Myocyte (in vitro differentiated cells): Measurements from ENCODE around the gene RNF187. TPM values are rescaled to one million over a fixed set of nuclear protein-coding genes. Genes with fewer than 3 reads are reported as not detected.
"Not testable (repeated sequence)": the region's sequence is repeated elsewhere in the genome, so short reads cannot be mapped to it uniquely, and the experiment has no call there.

ENCODE experiments used
- DNase-seq: peaks from one replicate; pipeline ENCODE4 v3.0.0-alpha.2; 2012; ENCODE audit warnings: low read depth
- total RNA-seq: library from RNA; depleted of rRNA; stranded (reverse); fragments of >200 nt; gene quantifications from 2 replicates; pipeline ENCODE4 v1.2.3, GENCODE V29; 2014

RNF187 gene
- total RNA-seq, 1 donor from 2014 or later = 99.2 TPM

DNA sequence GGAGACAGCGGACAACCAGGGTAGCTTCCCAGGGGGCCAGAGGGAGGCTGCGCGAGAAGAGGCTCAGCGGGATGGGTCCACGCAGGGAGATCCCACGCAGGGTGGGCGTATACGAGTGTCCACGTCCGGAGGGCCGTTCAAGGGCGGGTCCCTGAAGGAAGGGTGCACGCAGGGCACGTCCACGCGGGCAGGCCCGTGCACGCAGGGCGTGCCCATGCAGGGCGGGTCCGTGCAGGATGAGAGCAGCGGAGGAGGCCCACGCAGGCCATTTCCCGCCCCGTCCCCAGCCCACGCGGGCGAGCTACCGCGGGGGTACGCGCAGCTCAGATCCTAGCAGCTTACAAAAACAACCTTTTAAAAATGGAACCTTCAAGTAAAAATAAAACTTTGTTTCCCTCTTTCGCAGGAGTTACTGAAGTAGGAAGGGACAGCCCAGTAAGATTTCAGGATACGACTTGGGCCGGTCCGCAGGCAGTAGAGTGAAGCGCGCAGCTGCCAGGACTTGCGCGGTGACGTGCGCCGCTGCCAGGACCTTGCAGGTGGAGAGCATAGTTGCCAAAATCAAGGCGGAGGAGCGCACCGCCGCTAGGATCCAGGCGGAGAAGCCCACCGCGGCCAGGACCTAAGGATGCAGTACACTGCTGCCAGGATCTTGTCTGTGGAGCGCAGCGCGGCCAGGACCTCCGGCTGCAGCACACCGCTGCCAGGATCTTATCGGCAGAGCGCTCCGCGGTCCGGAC, 416 bp upstream of the RNF187 start:
- DNase-seq = peak; percentile 88

GRCh38 chr1:228488125-228488817, 1.1 kb downstream of the RNF187 start:
- no peak for DNase-seq

- DNase-seq = no peak
These were observed 1.9 kb downstream of the RNF187 start for GRCh38 chr1:228488818-228489674.

- peak; percentile 90 for DNase-seq
These were observed 3.2 kb downstream of the RNF187 start for GRCh38 chr1:228490120-228491078.

GRCh38 chr1:228493141-228494043, 6.2 kb downstream of the RNF187 start:
- DNase-seq = no peak

- DNase-seq = no peak
These were observed 6.8 kb downstream of the RNF187 start for GRCh38 chr1:228494044-228494353.

DNA sequence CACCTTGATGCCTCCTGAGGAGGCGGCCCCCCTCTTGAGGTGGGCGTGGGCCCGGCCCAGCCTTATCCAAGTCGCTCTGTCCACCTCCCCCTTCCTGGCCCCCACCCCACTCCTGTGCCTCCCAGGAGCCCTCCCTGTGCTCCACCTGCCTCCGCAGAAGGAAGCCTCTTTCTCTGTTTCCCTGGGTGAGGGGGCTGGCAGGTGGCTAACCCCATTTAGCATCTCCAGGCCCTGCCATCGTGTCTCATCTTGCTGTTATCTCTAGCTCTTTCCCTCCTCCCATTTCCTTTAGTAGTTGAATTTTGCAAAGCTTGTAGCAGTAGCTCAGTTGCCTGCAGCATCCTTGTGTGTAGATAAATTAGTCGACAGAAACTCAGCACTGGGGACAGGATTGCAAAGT, 7.2 kb downstream of the RNF187 start:
- no peak for DNase-seq

- DNase-seq = no peak
These were observed 8.0 kb downstream of the RNF187 start for GRCh38 chr1:228494970-228495853.

GRCh38 chr1:228496084-228496483, 8.9 kb downstream of the RNF187 start:
- no peak for DNase-seq

DNA sequence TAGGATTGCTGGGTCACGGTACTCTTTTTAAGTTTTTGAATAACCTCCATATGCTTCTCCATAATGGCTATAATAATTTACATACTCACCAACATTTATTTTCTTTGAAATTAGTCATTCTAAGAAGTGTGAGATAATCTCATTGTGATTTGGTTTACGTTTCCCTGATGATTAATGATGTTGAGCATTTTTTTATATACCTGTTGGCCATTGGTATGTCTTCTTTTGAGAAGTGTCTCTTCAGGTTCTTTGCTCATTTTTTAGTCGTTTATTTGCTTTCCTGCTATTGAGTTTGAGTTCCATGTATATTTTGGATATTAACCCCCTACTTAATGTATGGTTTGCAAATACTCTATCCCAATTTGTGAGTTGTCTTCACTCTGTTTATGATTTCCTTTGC, 9.3 kb downstream of the RNF187 start:
- no peak for DNase-seq

DNA sequence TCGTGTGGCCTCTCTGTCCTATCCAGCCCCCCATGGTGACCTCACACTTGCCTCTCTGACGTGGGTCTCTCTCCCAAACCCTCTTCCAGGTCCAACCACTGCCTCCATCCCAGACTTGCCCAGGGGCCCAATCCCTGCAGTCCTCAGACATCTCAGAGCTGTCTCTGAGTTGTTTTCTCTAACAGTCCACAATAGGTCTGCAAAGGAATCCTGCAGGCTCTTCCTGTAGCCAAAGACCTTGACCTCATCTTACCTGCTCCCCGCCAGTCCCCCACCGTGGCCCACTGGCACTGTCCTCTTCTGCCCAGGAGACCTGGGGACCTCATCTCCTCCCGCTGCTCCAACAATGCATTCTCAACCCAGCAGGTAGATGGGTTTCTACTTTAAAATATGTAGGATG, 10.0 kb downstream of the RNF187 start:
- DNase-seq = no peak

- DNase-seq = no peak
These were observed 10.6 kb downstream of the RNF187 start for GRCh38 chr1:228497817-228498216.

- no peak for DNase-seq
These were observed 13.1 kb downstream of the RNF187 start for GRCh38 chr1:228500143-228500734.

GRCh38 chr1:228500901-228501871, 14.0 kb downstream of the RNF187 start:
- peak; percentile 78 for DNase-seq

GRCh38 chr1:228502522-228502921, 15.3 kb downstream of the RNF187 start:
- DNase-seq = no peak

GRCh38 chr1:228505944-228506343, 18.8 kb downstream of the RNF187 start:
- DNase-seq = not testable (repeated sequence)

DNA sequence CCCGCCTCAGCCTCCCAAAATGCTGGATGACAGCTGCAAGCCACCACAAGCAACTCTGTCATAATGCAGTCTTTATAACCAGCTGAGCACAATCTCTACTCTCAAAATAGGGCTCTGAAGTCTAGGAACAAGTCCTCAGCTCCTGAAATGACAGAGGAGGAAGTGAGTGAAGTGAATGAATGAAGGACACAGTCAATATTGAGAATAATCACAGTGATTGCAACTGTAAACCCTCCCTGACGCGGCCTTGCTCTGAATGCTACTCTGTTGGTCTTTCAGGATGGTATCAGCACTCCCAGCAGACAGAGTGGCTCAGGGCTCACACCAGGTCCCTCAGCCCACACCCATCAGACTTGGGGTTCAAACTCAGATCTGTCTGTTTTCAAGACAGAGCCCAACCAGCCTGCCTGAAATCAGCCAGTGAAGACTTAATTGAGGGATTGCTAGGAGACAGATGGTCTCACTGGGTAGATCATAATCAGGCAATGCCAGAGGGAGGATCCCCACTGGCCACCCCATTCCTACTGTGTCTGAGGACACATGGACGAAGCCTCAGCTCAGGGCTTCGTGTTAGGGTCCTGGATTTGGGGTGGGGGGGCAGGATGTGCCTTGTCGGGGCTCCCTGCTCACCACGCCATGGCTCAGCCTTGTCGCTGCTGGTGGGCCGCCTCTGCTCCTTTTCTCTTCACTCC, 20.9 kb downstream of the RNF187 start:
- no peak for DNase-seq
